ENCODE measurements around the gene DGCR2.

DGCR2 gene

GRCh38 chr22:19098157-19098556, 24.1 kb downstream of the DGCR2 start:
- Histone ChIP-seq H3K4me3 (replicated peaks; ENCODE audit: low read depth, low read length) (no peak overlapping the region), H3K27me3 (replicated peaks; ENCODE audit: control insufficient read depth, insufficient read depth, low read length) (no peaks in the 10 kb centered on the region), H3K36me3 (ENCODE audit: control insufficient read depth, insufficient read depth, low read length) (0 out of 2 replicates have a peak, but pooled peaks cover 3% of the 10 kb centered on the region)
- TF ChIP-seq, protein P1, sequence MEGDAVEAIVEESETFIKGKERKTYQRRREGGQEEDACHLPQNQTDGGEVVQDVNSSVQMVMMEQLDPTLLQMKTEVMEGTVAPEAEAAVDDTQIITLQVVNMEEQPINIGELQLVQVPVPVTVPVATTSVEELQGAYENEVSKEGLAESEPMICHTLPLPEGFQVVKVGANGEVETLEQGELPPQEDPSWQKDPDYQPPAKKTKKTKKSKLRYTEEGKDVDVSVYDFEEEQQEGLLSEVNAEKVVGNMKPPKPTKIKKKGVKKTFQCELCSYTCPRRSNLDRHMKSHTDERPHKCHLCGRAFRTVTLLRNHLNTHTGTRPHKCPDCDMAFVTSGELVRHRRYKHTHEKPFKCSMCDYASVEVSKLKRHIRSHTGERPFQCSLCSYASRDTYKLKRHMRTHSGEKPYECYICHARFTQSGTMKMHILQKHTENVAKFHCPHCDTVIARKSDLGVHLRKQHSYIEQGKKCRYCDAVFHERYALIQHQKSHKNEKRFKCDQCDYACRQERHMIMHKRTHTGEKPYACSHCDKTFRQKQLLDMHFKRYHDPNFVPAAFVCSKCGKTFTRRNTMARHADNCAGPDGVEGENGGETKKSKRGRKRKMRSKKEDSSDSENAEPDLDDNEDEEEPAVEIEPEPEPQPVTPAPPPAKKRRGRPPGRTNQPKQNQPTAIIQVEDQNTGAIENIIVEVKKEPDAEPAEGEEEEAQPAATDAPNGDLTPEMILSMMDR (IDR thresholded peaks at IDR 0.05; ENCODE audit: insufficient read depth, low read length, poor library complexity, severe bottlenecking) = no peak
- no peak for DNase-seq (ENCODE audit: extremely low read depth, insufficient read length)

DNA sequence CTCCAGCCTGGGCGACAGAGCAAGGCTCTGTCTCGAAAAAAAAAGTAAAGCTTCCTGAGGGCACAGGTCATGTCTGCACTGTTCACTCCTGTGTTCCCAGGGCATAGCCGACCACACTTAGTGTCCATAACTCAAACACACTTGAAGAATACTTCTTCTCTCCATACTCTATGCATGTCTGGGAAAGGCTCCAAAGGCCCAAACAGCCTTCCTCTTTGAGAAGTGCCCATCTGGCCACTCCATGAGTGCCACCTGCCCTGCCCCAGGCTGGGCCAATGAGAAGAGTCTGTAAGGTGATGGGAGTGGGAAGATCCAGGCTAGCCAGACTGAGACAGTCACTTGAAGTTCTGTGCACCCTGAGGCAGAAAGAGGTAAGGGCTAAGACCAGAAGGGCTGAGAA, 24.7 kb downstream of the DGCR2 start:
- H3K27me3 ChIP-seq (replicated peaks; ENCODE audit: control insufficient read depth, insufficient read depth, low read length) = no peaks in the 10 kb centered on the region
- H3K4me3 ChIP-seq (replicated peaks; ENCODE audit: low read depth, low read length) = no peak overlapping the region
- 0 out of 2 replicates have a peak, but pooled peaks cover 3% of the 10 kb centered on the region for H3K36me3 ChIP-seq (ENCODE audit: control insufficient read depth, insufficient read depth, low read length)
- TF ChIP-seq, protein P1 (IDR thresholded peaks at IDR 0.05; ENCODE audit: insufficient read depth, low read length, poor library complexity, severe bottlenecking) = no peak
- DNase-seq (ENCODE audit: extremely low read depth, insufficient read length) = no peak

DNA sequence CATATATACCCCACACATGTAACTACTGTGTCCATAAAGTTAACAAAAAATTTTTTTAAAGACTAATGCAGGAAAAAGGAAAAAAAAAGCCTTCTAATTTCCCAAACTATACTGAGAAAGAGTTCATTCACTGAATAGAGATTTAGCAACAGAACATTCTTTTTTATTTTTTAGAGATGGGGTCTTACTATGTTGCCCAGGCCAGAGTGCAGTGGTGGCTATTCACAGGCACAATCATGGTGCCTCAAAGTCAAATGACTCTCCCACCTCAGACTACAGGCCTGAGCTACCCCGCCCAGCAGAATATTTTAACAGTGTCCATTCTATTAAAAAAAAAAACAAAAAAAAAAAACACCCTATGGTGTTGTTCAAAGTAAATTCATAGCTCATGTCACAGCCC, 25.7 kb downstream of the DGCR2 start:
- TF ChIP-seq, protein P1 (IDR thresholded peaks at IDR 0.05; ENCODE audit: insufficient read depth, low read length, poor library complexity, severe bottlenecking) = no peak
- no peaks in the 10 kb centered on the region for H3K27me3 ChIP-seq (replicated peaks; ENCODE audit: control insufficient read depth, insufficient read depth, low read length)

DNA sequence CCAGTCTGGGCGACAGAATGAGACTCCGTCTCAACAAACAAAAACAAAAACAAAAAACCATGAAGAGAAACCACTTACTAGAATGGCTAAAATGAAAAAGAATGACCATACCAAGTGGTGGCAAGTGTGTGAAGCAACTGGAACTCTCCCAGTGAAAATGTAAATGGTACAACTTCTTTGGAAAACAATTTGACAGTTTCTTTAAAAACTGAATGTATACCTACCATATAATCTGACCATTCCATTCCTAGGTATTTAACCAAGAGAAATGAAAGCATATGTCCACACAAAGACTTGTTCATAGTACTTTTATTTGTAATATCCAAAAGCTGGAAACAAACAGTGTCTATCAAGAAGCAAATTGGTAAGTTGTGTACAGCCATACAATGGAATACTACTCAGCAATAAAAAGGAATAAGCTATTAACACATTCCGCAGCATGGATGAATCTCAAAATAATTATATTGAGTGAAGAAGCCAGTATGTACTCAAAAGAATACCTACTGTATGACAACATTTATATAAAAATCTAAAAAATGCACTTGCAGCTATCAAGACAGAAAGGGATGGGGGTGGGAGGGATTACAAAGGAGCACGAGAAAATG, 27.7 kb downstream of the DGCR2 start:
- DNase-seq (ENCODE audit: extremely low read depth, insufficient read length) = no peak
- Histone ChIP-seq H3K27me3 (replicated peaks; ENCODE audit: control insufficient read depth, insufficient read depth, low read length) (no peaks in the 10 kb centered on the region), H3K36me3 (ENCODE audit: control insufficient read depth, insufficient read depth, low read length) (peaks cover 3% of the 10 kb centered on the region; the same call in 1 of the 2 replicates), H3K4me3 (replicated peaks; ENCODE audit: low read depth, low read length) (no peak overlapping the region)
- TF ChIP-seq, protein P1 (IDR thresholded peaks at IDR 0.05; ENCODE audit: insufficient read depth, low read length, poor library complexity, severe bottlenecking) = no peak

More for the DNA sequence above, 25.7 kb downstream of the DGCR2 start:
- DNase-seq (ENCODE audit: extremely low read depth, insufficient read length) = no peak
- no peak overlapping the region for H3K4me3 ChIP-seq (replicated peaks; ENCODE audit: low read depth, low read length)
- H3K36me3 ChIP-seq (ENCODE audit: control insufficient read depth, insufficient read depth, low read length) = 0 out of 2 replicates have a peak, but pooled peaks cover 3% of the 10 kb centered on the region

- TF ChIP-seq, protein P1 (IDR thresholded peaks at IDR 0.05; ENCODE audit: insufficient read depth, low read length, poor library complexity, severe bottlenecking) = no peak
- no peaks in the 10 kb centered on the region for H3K27me3 ChIP-seq (replicated peaks; ENCODE audit: control insufficient read depth, insufficient read depth, low read length)
- no peak for DNase-seq (ENCODE audit: extremely low read depth, insufficient read length)
- H3K4me3 ChIP-seq (replicated peaks; ENCODE audit: low read depth, low read length) = no peak overlapping the region
- H3K36me3 ChIP-seq (ENCODE audit: control insufficient read depth, insufficient read depth, low read length) = peaks cover 2% of the 10 kb centered on the region
Measured at GRCh38 chr22:19092725-19093124, 29.5 kb downstream of the DGCR2 start.

Measured in GM06990 (cell line).